Endodermal cell (in vitro differentiated cells): Measurements from ENCODE around the gene COMMD9. TPM values are rescaled to one million over a fixed set of nuclear protein-coding genes. Genes with fewer than 3 reads are reported as not detected.

Experiments used
- DNase-seq: peaks from one replicate; pipeline ENCODE4 v3.0.0-alpha.2; 2017
- H3K27ac ChIP-seq: 2 replicates; pipeline ENCODE4 v1.5.1; 2013; ENCODE audit warnings: mild to moderate bottlenecking, low read depth, low read length, moderate library complexity
- H3K27me3 ChIP-seq: 2 replicates; pipeline ENCODE4 v1.6.1; 2013; ENCODE audit warnings: mild to moderate bottlenecking, low read length, moderate library complexity; ENCODE audit not compliant: insufficient read depth, control insufficient read depth, poor library complexity, severe bottlenecking
- H3K36me3 ChIP-seq: 2 replicates; pipeline ENCODE4 v1.7.0; 2013; ENCODE audit warnings: mild to moderate bottlenecking, low read length, moderate library complexity; ENCODE audit not compliant: control insufficient read depth, insufficient read depth
- H3K4me1 ChIP-seq: one replicate; pipeline ENCODE4 v1.7.0; 2013; ENCODE audit warnings: low read length; ENCODE audit not compliant: control insufficient read depth, insufficient read depth
- H3K4me3 ChIP-seq: 2 replicates; pipeline ENCODE4 v1.5.1; 2013; ENCODE audit warnings: mild to moderate bottlenecking, low read length, moderate library complexity
- H3K9ac ChIP-seq: 2 replicates; pipeline ENCODE4 v1.6.1; 2013; ENCODE audit warnings: mild to moderate bottlenecking, low read length, moderate library complexity; ENCODE audit not compliant: poor library complexity, severe bottlenecking; ENCODE audit errors: extremely low read depth
- H3K9me3 ChIP-seq: 2 replicates; pipeline ENCODE4 v1.6.1; 2013; ENCODE audit warnings: mild to moderate bottlenecking, low read length, moderate library complexity; ENCODE audit not compliant: control insufficient read depth
- H3K27ac Mint-ChIP-seq: 2 replicates; pipeline ENCODE4 v1.8.0; 2020; ENCODE audit warnings: mixed read lengths
- H3K27me3 Mint-ChIP-seq: 2 replicates; pipeline ENCODE4 v1.8.0; 2021; ENCODE audit warnings: mild to moderate bottlenecking, mixed read lengths; ENCODE audit not compliant: insufficient read depth
- H3K36me3 Mint-ChIP-seq: 2 replicates; pipeline ENCODE4 v1.8.0; 2020; ENCODE audit warnings: low read depth, mixed read lengths
- H3K4me1 Mint-ChIP-seq: 2 replicates; pipeline ENCODE4 v1.8.0; 2020; ENCODE audit warnings: mixed read lengths
- H3K4me3 Mint-ChIP-seq: 2 replicates; pipeline ENCODE4 v1.8.0; 2020; ENCODE audit warnings: mild to moderate bottlenecking, moderate library complexity, mixed read lengths
- H3K9me3 Mint-ChIP-seq: 2 replicates; pipeline ENCODE4 v1.8.0; 2020; ENCODE audit warnings: mild to moderate bottlenecking, mixed read lengths
- whole genome bisulfite sequencing, 2 experiments: methylation state at CpG; one replicate each; pipeline versions ENCODE4 v1.1.5 to v1.1.7; 2013; ENCODE audit warnings: missing lambda C conversion rate in 2 of 2, mixed read lengths in 1 of 2; ENCODE audit not compliant: insufficient coverage in 1 of 2, insufficient read length in 1 of 2; 5-methylcytosine and 5-hydroxymethylcytosine counted together
- long read RNA-seq, 4 experiments: library from polyadenylated mRNA in 2 of 4; library from RNA in 1 of 4; library from capped mRNA in 1 of 4; stranded (forward) in 3 of 4; unstranded in 1 of 4; transcript quantifications; one replicate each; pipeline ENCODE4 v2.0.0, GENCODE V29; 2020 to 2021; ENCODE audit warnings: inconsistent platforms in 1 of 4
- polyA plus RNA-seq, 2 experiments: library from polyadenylated mRNA; stranded (reverse); fragments of 50-300 nt; gene quantifications; one replicate each; pipeline ENCODE4 v1.2.3, GENCODE V29; 2013
- total RNA-seq, 2 donors: library from RNA; stranded (reverse); fragmentation: NEBNext Ultra II Directional in 1 of 2; extraction: Animal tissue kit (Norgen Biotek cat#: 25700) in 1 of 2; gene quantifications; 2 replicates in 1 of 2; 3 replicates in 1 of 2; pipeline ENCODE4 v1.2.1, GENCODE V29; 2021
- TF ChIP-seq, protein P1 (sequence below): fragments of 200-600 bp; sonication (generic); conservative IDR thresholded peaks from 2 replicates; pipeline ENCODE4 v1.5.0; 2021; ENCODE audit warnings: antibody characterized with exemption, mild to moderate bottlenecking

COMMD9 gene
- total RNA-seq = 10 to 100 TPM; 32.3 to 53.5 TPM
- polyA plus RNA-seq (2013, experiment 1 of 2) = 34.0 TPM
- 31.4 TPM for polyA plus RNA-seq (2013, experiment 2 of 2)
- long read RNA-seq, experiment 1, transcript COMMD9-201 (6 exons, 2,954 nt) = major isoform, 8 of 14 reads
- long read RNA-seq, experiment 1, partial matches to known transcripts = 4 of 14 reads
- long read RNA-seq, experiment 1, other reads (novel, unspliced or antisense) = 2 of 14 reads
- long read RNA-seq, experiment 2, transcript COMMD9-201 (6 exons, 2,954 nt) = major isoform, 43 of 47 reads
- long read RNA-seq, experiment 2, partial matches to known transcripts = 0 of 47 reads
- long read RNA-seq, experiment 2, other reads (novel, unspliced or antisense) = 4 of 47 reads
- long read RNA-seq, experiment 3, transcript COMMD9-201 (6 exons, 2,954 nt) = major isoform, 107 of 122 reads
- long read RNA-seq, experiment 3, partial matches to known transcripts = 2 of 122 reads
- long read RNA-seq, experiment 3, other reads (novel, unspliced or antisense) = 9 of 122 reads
- long read RNA-seq, experiment 4, transcript COMMD9-201 (6 exons, 2,954 nt) = major isoform, 101 of 107 reads
- long read RNA-seq, experiment 4, partial matches to known transcripts = 0 of 107 reads
- long read RNA-seq, experiment 4, other reads (novel, unspliced or antisense) = 4 of 107 reads

DNA sequence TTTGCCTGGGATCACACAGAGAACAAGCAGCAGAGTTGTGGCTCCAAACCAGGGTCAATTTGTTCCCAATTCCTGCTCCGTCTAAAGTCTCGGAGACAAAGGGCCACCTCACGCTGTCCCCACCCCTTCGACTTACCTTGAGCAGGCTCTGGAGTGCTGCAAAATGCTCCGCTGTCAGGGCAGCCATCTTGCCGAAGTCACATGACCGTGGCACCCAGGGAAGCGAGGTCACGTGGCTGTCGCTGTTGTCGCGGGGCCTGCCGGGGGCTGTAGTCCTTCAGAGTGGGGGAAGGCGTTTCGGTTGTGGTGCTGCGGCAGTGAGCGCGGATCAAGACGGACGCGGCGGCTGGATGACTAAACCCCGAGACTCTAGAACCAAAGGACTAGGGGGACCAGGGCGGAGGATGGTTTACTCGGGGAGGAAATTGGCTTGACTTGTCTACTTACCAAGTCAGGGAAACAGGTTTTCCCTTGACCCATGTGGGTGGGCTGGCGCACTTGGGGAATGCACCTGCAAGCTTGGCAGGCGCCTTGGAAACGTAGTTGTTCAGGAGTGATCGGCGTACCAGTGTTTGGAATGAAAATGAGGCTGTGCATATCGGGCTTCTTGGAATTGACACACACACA lies at the start of gene COMMD9:
TSS of gene COMMD9 (minus strand) at position 199 of the 627 bp plus-strand sequence. CDS start at position 187, 12 bp downstream.
- peaks cover 24% of the 10 kb centered on the region for H3K27me3 Mint-ChIP-seq
- TF ChIP-seq, protein P1, sequence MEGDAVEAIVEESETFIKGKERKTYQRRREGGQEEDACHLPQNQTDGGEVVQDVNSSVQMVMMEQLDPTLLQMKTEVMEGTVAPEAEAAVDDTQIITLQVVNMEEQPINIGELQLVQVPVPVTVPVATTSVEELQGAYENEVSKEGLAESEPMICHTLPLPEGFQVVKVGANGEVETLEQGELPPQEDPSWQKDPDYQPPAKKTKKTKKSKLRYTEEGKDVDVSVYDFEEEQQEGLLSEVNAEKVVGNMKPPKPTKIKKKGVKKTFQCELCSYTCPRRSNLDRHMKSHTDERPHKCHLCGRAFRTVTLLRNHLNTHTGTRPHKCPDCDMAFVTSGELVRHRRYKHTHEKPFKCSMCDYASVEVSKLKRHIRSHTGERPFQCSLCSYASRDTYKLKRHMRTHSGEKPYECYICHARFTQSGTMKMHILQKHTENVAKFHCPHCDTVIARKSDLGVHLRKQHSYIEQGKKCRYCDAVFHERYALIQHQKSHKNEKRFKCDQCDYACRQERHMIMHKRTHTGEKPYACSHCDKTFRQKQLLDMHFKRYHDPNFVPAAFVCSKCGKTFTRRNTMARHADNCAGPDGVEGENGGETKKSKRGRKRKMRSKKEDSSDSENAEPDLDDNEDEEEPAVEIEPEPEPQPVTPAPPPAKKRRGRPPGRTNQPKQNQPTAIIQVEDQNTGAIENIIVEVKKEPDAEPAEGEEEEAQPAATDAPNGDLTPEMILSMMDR = no peak
- Histone ChIP-seq H3K4me1 (no peaks in the 10 kb centered on the region), H3K27ac (no peak within 1 kb of the TSS), H3K36me3 (no peaks in the 10 kb centered on the region), H3K9me3 (no peaks in the 10 kb centered on the region), H3K27me3 (peaks cover 35% of the 10 kb centered on the region), H3K9ac (peak within 1 kb of the TSS; percentile 83), H3K4me3 (peak within 1 kb of the TSS; percentile 98)
- no peaks in the 10 kb centered on the region for H3K36me3 Mint-ChIP-seq
- peak within 1 kb of the TSS; percentile 81 for H3K4me3 Mint-ChIP-seq
- no peaks in the 10 kb centered on the region for H3K9me3 Mint-ChIP-seq
- H3K4me1 Mint-ChIP-seq = peaks cover 5% of the 10 kb centered on the region
- DNase-seq = peak; percentile 99
- WGBS, 2 experiments = 0 to 3% methylated on average over 13 to 31 of the region's 31 CpGs
- H3K27ac Mint-ChIP-seq = peak within 1 kb of the TSS; percentile 97

DNA sequence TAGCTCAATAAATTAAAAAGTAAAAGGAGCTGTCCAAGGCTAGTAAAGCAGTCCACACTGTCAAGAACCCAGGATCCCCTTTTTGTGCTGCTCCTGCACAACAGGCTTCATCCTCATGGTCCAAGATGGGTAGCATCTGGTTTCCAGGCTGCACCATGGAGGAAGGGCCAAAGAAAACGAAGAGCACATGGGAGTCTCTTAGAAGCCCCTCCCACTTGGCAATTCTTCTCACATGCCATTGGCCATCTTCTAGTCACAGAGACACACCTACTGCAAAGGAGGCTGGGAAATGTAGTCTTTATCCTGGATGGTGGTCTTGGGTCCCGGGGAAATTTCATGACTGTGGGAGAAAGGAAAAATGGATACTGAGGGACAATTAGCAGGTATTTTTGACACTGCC lies 44.7 kb upstream of the COMMD9 start:
- 40 to 70% methylated on average over 1 to 2 of the region's 2 CpGs for WGBS, 2 experiments
- DNase-seq = peak; percentile 74

DNA sequence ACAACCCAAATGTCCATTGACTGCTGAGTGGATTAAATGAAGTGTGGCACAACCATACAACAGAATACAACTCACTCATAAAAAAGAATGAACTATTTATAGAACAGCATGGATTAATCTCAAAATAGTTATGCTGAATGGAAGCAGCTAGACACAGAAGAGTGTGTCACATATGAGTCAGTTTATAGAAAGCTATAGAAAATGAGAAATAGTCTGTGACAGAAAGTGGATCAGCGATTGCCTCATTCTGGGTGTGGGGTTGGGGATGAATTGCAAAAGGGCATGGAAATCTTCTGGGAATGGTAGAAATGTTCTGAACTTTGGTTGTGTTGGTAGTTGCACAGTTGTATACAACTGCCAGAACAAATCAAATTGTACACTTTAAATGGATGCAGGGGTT lies 44.2 kb upstream of the COMMD9 start:
- Mint-ChIP-seq H3K27ac (no peak overlapping the region), H3K36me3 (no peaks in the 10 kb centered on the region)
- TF ChIP-seq, protein P1 = no peak

More for the DNA sequence above, 44.7 kb upstream of the COMMD9 start:
- TF ChIP-seq, protein P1 = no peak
- H3K27ac ChIP-seq = no peak overlapping the region
- Mint-ChIP-seq H3K36me3 (no peaks in the 10 kb centered on the region), H3K9me3 (no peaks in the 10 kb centered on the region), H3K27ac (no peak overlapping the region), H3K27me3 (peaks cover 13% of the 10 kb centered on the region), H3K4me1 (no peaks in the 10 kb centered on the region), H3K4me3 (no peak overlapping the region)
- no peaks in the 10 kb centered on the region for H3K9me3 ChIP-seq
- H3K4me1 ChIP-seq = no peaks in the 10 kb centered on the region
- no peaks in the 10 kb centered on the region for H3K27me3 ChIP-seq
- H3K9ac ChIP-seq = no peak overlapping the region
- no peak overlapping the region for H3K4me3 ChIP-seq
- H3K36me3 ChIP-seq = no peaks in the 10 kb centered on the region

More for the DNA sequence above, 44.2 kb upstream of the COMMD9 start:
- H3K9ac ChIP-seq = no peak overlapping the region
- H3K4me1 ChIP-seq = no peaks in the 10 kb centered on the region
- H3K27me3 Mint-ChIP-seq = peaks cover 11% of the 10 kb centered on the region
- no peaks in the 10 kb centered on the region for H3K4me1 Mint-ChIP-seq
- no peak overlapping the region for H3K27ac ChIP-seq
- H3K9me3 Mint-ChIP-seq = no peaks in the 10 kb centered on the region
- DNase-seq = no peak
- 57% methylated on average over 1 of the region's 1 CpG; no CpG with 5 or more reads in 1 of the 2 experiments for WGBS, 2 experiments
- H3K36me3 ChIP-seq = no peaks in the 10 kb centered on the region
- H3K9me3 ChIP-seq = no peaks in the 10 kb centered on the region
- no peak overlapping the region for H3K4me3 Mint-ChIP-seq
- H3K4me3 ChIP-seq = no peak overlapping the region
- H3K27me3 ChIP-seq = no peaks in the 10 kb centered on the region
